Kidney epithelial cell (primary cell): Measurements from ENCODE around the gene GREB1L. TPM values are rescaled to one million over a fixed set of nuclear protein-coding genes. Genes with fewer than 3 reads are reported as not detected.
"Not testable (repeated sequence)": the region's sequence is repeated elsewhere in the genome, so short reads cannot be mapped to it uniquely, and the experiment has no call there.

Experiments
- DNase-seq: peaks from one replicate; pipeline ENCODE4 v3.0.0-alpha.2; 2010; ENCODE audit warnings: low read depth
- H3K27me3 ChIP-seq: 2 replicates; pipeline ENCODE4 v1.6.0; 2011; ENCODE audit warnings: low read length; ENCODE audit not compliant: control insufficient read depth, insufficient read depth
- H3K36me3 ChIP-seq: 2 replicates; pipeline ENCODE4 v1.5.1; 2011; ENCODE audit warnings: low read length; ENCODE audit not compliant: control insufficient read depth, insufficient read depth
- H3K4me3 ChIP-seq: 2 replicates; pipeline ENCODE4 v1.5.1; 2011; ENCODE audit warnings: low read depth, mild to moderate bottlenecking, control low read depth, low read length
- CTCF ChIP-seq: IDR thresholded peaks from 2 replicates; pipeline ENCODE4 v1.5.1; 2011; ENCODE audit warnings: mild to moderate bottlenecking, moderate library complexity, low read length, control low read depth, inconsistent platforms; ENCODE audit not compliant: insufficient read depth, poor library complexity, severe bottlenecking
- total RNA-seq: library from RNA; depleted of rRNA; stranded (reverse); fragments of >200 nt; gene quantifications from 2 replicates; pipeline ENCODE4 v1.2.3, GENCODE V29; 2015

Gene GREB1L
- total RNA-seq, 1 donor from 2014 or later = 1.5 TPM

GRCh38 chr18:21203542-21204241, 38.3 kb upstream of the GREB1L start:
- DNase-seq = no peak
- H3K4me3 ChIP-seq = no peak overlapping the region
- no peaks in the 10 kb centered on the region for H3K36me3 ChIP-seq
- no peak for TF ChIP-seq CTCF
- H3K27me3 ChIP-seq = no peaks in the 10 kb centered on the region

DNA sequence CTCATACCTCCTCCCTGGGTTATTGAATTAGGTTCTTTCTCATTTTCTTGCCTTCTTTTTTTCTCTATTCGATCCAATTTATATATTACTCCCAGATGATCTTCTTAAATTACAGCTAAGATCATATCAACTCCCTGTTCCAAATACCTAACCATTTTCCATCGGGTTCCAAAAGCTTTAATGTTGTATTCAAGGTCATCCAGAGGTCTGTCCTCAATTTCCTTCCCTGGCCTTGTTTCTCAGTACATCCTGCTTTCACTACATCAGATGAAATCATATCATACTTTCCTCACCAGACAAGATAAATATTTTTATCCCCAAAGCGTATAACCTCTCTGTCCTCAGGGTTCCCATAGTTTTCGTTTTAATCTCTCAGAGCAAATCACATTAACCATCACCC, 36.3 kb upstream of the GREB1L start:
- no peak for TF ChIP-seq CTCF
- Histone ChIP-seq H3K27me3 (no peaks in the 10 kb centered on the region), H3K36me3 (no peaks in the 10 kb centered on the region), H3K4me3 (no peak overlapping the region)
- DNase-seq = no peak

GRCh38 chr18:21210278-21210677, 31.8 kb upstream of the GREB1L start:
- no peaks in the 10 kb centered on the region for H3K27me3 ChIP-seq
- H3K4me3 ChIP-seq = no peak overlapping the region
- DNase-seq = no peak
- no peaks in the 10 kb centered on the region for H3K36me3 ChIP-seq
- no peak for TF ChIP-seq CTCF

DNA sequence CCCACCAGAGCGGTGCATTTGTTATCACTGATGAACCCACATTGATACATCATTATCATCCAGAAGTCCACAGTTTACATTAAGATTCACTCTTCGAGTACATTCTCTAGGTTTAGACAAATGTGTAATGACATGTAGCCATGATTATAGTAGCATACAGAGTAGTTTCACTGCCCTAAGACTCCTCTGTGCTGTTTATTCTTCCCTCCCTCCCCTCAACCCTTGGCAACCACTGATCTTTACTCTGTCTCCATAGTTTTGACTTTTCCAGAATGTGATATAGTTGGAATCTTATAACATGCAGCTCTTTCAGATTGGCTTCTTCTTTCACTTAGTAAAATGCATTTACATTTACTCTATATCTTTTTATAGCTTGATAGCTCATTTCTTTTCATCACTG, 31.2 kb upstream of the GREB1L start:
- TF ChIP-seq CTCF = no peak
- H3K4me3 ChIP-seq = no peak overlapping the region
- H3K27me3 ChIP-seq = no peaks in the 10 kb centered on the region
- DNase-seq = no peak
- H3K36me3 ChIP-seq = no peaks in the 10 kb centered on the region

DNA sequence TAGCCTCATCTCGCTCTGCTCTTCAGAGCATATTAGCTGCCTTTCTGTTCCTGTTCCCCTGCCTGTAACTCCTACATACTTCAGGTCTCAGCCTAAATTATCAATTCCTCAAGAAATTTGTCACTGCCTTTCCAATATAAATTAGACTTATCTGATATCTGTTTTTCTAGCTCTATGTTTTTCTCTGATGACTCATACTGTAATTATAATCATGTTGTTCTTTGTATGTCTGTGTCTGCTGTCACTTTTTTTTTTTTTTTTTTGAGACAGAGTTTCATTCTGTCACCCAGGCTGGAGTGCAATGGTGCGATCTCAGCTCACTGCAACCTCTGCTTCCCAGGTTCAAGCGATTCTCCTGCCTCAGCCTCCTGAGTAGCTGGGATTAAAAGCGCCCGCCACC, 27.6 kb upstream of the GREB1L start:
- not testable (repeated sequence) for DNase-seq, H3K36me3 ChIP-seq, H3K4me3 ChIP-seq, H3K27me3 ChIP-seq

GRCh38 chr18:21215490-21215889, 26.5 kb upstream of the GREB1L start:
- TF ChIP-seq CTCF = no peak
- no peak for DNase-seq
- H3K36me3 ChIP-seq = no peaks in the 10 kb centered on the region
- H3K4me3 ChIP-seq = no peak overlapping the region
- no peaks in the 10 kb centered on the region for H3K27me3 ChIP-seq
